Measurements from ENCODE around the gene VDR.

Gene VDR

DNA sequence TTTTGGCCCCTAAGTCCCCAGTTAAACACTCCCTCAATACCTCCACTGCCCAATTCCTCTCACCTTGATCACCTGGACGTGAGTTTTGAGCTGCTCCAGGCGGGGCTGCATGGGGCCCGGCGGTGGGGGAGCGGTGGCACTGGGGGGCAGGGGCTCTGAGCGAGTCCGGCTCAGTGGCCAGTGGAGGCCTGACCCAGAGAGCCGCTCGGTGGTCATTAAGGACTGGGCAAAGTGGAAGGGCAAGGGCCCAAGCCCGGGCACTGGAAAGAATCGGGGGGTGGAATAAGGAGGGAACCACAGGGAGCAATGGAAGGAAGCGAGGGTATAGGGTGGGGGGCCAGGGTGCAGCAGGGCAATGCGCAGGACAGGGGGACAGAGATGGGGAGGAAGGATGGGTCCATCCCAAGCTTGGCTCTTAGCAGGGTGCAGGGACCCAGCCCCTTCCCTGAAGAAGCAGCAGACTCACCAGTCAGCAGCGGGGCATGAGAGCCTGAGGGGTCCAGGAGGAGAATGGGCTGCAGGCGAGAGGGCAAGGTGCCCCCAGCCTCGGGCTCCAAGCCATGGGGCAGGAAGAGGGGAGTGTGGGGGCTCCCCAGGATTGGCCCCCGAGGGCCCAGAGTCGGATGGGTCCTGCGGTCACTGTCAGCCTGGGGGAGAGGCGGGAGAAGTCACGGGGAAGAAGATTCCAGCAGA is 109.5 kb downstream of the VDR start:
- DNase-seq (ENCODE audit: low read depth in 2 of 2) = no peak

DNA sequence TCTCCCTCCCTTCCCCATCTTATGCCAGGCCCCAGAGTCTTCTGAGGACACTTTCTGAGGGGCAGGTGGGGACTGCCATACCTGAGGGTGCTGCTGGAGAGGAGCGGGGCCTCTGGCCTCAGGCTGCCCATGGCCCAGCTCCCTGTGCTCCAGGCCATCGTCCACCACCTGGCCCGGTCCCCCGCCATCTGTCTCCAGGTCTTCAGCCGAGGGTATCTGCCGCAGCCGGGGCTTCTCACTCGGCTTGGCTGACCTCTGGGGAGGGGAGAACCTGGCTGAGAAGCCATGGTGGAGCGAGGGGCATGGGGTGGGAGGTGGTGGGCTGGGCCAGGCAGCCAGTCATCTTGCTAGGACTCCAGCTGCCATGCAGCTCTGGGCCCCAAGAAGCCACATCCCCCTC is 110.1 kb downstream of the VDR start:
- DNase-seq (ENCODE audit: low read depth in 2 of 2) = no peak

DNA sequence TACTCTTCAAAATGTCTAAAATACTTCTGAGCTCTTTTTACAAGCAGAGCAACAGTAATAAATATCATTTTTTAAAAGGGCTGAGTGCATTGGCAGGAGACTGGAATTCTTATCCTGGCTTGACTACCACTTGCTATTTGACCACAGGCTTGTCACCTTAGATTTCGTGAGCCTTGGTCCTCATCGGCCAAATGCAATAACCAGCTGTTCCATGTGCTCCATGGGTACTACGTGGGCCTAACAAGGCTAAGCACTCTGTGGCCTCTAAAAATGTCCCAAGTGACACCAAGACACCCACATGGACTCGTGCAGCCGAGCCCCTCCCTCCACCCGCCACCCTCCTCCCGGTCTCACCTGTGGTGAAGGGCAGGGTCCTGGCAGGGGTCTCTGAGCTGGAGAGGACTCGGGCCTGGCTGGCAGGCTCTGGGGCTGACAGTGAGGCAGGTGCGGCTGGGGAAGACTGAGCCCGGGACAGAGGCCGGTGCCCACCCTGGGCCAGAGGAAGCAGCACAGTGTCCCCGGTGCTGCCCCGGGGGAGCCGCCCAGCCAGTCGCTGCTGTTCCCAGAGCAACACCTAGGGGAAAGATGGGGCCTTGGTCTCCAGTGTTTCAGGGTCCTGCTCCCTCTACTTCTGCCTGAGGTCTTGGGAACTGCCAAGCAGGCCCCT is 111.6 kb downstream of the VDR start:
- DNase-seq (ENCODE audit: low read depth in 2 of 2) = no peak

DNA sequence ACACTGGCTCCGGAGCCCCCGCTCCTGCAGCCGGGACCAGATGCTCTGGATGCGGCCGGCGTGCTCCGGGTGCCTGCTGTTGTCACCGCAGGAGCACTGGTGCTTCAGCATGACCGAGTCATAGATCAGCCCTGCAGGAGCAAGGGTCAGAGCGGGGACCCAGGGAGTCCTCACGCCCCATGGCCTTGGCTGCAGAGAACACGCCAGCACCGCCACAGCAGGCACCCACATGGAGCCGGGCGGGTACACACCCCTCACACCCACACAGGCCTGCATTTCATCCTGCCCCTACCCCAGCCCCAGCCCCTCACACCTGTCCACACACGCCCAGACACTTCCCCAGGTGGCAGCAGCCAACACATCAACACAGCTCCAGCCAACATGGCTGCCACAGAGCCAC is 112.9 kb downstream of the VDR start:
- DNase-seq (ENCODE audit: low read depth in 2 of 2) = no peak
